SK-N-SH (cell line): ENCODE results near the gene ENTPD2. TPM values are rescaled to one million over a fixed set of nuclear protein-coding genes. Genes with fewer than 3 reads are reported as not detected.

Source experiments
- CTCF ChIA-PET: fragments of 300-600, 350-600 bp; formaldehyde crosslinking; extraction: SDS; loops from one replicate; lab custom pipeline; 2021; lab: Yijun Ruan, JAX
- POLR2A ChIA-PET: fragments of 350-600 bp; sonication (Branson Sonifier 250); formaldehyde crosslinking; extraction: SDS; loops from one replicate; lab custom pipeline; 2020; ENCODE audit warnings: antibody characterized with exemption, inconsistent platforms; lab: Yijun Ruan, JAX
- DNase-seq: peaks from one replicate; pipeline ENCODE4 v3.0.0; 2012
- H2AFZ ChIP-seq: fragments of 200-600 bp; sonication (generic); 2 replicates; pipeline ENCODE4 v1.8.1; 2016; ENCODE audit warnings: antibody characterized with exemption, mild to moderate bottlenecking, low read depth
- H3F3A ChIP-seq: fragments of 200-600 bp; sonication (generic); replicated peaks from 2 replicates; pipeline ENCODE3; 2016; ENCODE audit warnings: antibody characterized with exemption, mild to moderate bottlenecking; ENCODE audit not compliant: insufficient read depth
- H3K27ac ChIP-seq, 2 experiments: fragments of 200-500 bp in 1 of 2; fragments of 200-600 bp in 1 of 2; sonication (Bioruptor generic) in 1 of 2; sonication (generic), shearing (Covaris generic) in 1 of 2; 2 replicates each; pipeline versions ENCODE4 v1.5.1 to v1.6.1; 2014 to 2016; ENCODE audit warnings: low read depth in 2 of 2, inconsistent platforms in 1 of 2, low read length in 1 of 2, mild to moderate bottlenecking in 1 of 2, mixed read lengths in 1 of 2
- H3K27me3 ChIP-seq: fragments of 200-600 bp; sonication (generic), shearing (Covaris generic); 2 replicates; pipeline ENCODE4 v1.6.1; 2016; ENCODE audit warnings: mixed run types; ENCODE audit not compliant: insufficient read depth
- H3K36me3 ChIP-seq, 2 experiments: fragments of 200-500 bp in 1 of 2; fragments of 200-600 bp in 1 of 2; sonication (Bioruptor generic) in 1 of 2; sonication (generic) in 1 of 2; replicated peaks in 1 of 2; 2 replicates each; pipeline versions ENCODE3 to v1.5.1; 2014 to 2016; ENCODE audit warnings: low read length in 1 of 2, mild to moderate bottlenecking in 1 of 2; ENCODE audit not compliant: insufficient read depth in 2 of 2, control insufficient read depth in 1 of 2
- H3K4me1 ChIP-seq, 2 experiments: fragments of 200-500 bp in 1 of 2; fragments of 200-600 bp in 1 of 2; sonication (Bioruptor generic) in 1 of 2; sonication (generic), shearing (Covaris generic) in 1 of 2; 2 replicates each; pipeline versions ENCODE4 v1.5.1 to v1.6.1; 2014 to 2016; ENCODE audit warnings: low read depth in 1 of 2, low read length in 1 of 2, mixed run types in 1 of 2; ENCODE audit not compliant: insufficient read depth in 2 of 2, control insufficient read depth in 1 of 2
- H3K4me2 ChIP-seq: fragments of 200-600 bp; sonication (generic), shearing (Covaris generic); 2 replicates; pipeline ENCODE4 v1.6.1; 2017; ENCODE audit warnings: mixed run types
- H3K4me3 ChIP-seq, 2 experiments: fragments of 200-500 bp in 1 of 2; fragments of 200-600 bp in 1 of 2; sonication (Bioruptor generic) in 1 of 2; sonication (generic), shearing (Covaris generic) in 1 of 2; 2 replicates each; pipeline versions ENCODE4 v1.5.1 to v1.8.1; 2014 to 2016; ENCODE audit warnings: low read depth in 2 of 2, inconsistent platforms in 1 of 2, low read length in 1 of 2, mild to moderate bottlenecking in 1 of 2, mixed read lengths in 1 of 2, moderate library complexity in 1 of 2
- H3K79me2 ChIP-seq: fragments of 200-600 bp; sonication (generic); 2 replicates; pipeline ENCODE4 v1.8.1; 2017; ENCODE audit warnings: mild to moderate bottlenecking; ENCODE audit not compliant: insufficient read depth
- H3K9ac ChIP-seq: fragments of 200-600 bp; sonication (generic); 2 replicates; pipeline ENCODE4 v1.6.1; 2017; ENCODE audit warnings: mixed run types
- H3K9me2 ChIP-seq: fragments of 200-600 bp; sonication (generic); 2 replicates; pipeline ENCODE4 v1.6.1; 2017; ENCODE audit warnings: mixed run types
- H3K9me3 ChIP-seq: fragments of 200-600 bp; sonication (generic); 2 replicates; pipeline ENCODE4 v1.6.1; 2017; ENCODE audit warnings: mixed run types, mild to moderate bottlenecking, moderate library complexity
- H4K20me1 ChIP-seq: fragments of 200-600 bp; sonication (generic); 2 replicates; pipeline ENCODE4 v1.6.1; 2017; ENCODE audit warnings: mild to moderate bottlenecking, mixed run types; ENCODE audit not compliant: insufficient read depth
- CHD2 ChIP-seq: fragments of 150-350 bp; IDR thresholded peaks from 2 replicates; pipeline ENCODE4 v1.6.1; 2018; ENCODE audit warnings: low read length; ENCODE audit not compliant: partially characterized antibody
- EP300 ChIP-seq, 2 experiments: IDR thresholded peaks; 2 replicates each; pipeline versions ENCODE4 v1.4.0 to v1.6.1; 2012; ENCODE audit warnings: borderline replicate concordance in 1 of 2, low read depth in 1 of 2, low read length in 1 of 2
- EZH2phosphoT487 ChIP-seq: fragments of 200-600 bp; sonication (generic); IDR thresholded peaks from 2 replicates; pipeline ENCODE4 v1.6.1; 2017; ENCODE audit warnings: low read depth, mixed run types, mild to moderate bottlenecking, antibody characterized with exemption, moderate library complexity, borderline replicate concordance
- FOXM1 ChIP-seq: IDR thresholded peaks from 2 replicates; pipeline ENCODE4 v1.4.0; 2012; ENCODE audit warnings: low read depth, mild to moderate bottlenecking
- GABPA ChIP-seq: IDR thresholded peaks from 2 replicates; pipeline ENCODE4 v1.4.0; 2012; ENCODE audit warnings: low read depth, mild to moderate bottlenecking
- GATA2 ChIP-seq: sonication (generic); formaldehyde crosslinking; IDR thresholded peaks from 2 replicates; pipeline ENCODE4 v1.5.0; 2020; ENCODE audit warnings: mild to moderate bottlenecking, missing genetic modification reagents
- MXI1 ChIP-seq: IDR thresholded peaks from 2 replicates; pipeline ENCODE4 v1.6.1; 2012; ENCODE audit warnings: mild to moderate bottlenecking, low read depth, low read length, improper control_type of control experiment
- NFIC ChIP-seq: IDR thresholded peaks from 2 replicates; pipeline ENCODE4 v1.4.0; 2012; ENCODE audit warnings: borderline replicate concordance
- NRF1 ChIP-seq: IDR thresholded peaks from 2 replicates; pipeline ENCODE4 v1.6.1; 2012; ENCODE audit warnings: low read depth, mild to moderate bottlenecking, low read length
- RAD21 ChIP-seq: IDR thresholded peaks from 2 replicates; pipeline ENCODE4 v1.6.1; 2012; ENCODE audit warnings: mild to moderate bottlenecking, low read length
- RCOR1 ChIP-seq: fragments of 150-350 bp; IDR thresholded peaks from 2 replicates; pipeline ENCODE4 v1.6.1; 2017; ENCODE audit warnings: antibody characterized with exemption, low read length
- SMC3 ChIP-seq: IDR thresholded peaks from 2 replicates; pipeline ENCODE4 v1.6.1; 2012; ENCODE audit warnings: low read depth, low read length, improper control_type of control experiment
- TAF1 ChIP-seq: IDR thresholded peaks from 2 replicates; pipeline ENCODE4 v1.6.1; 2012; ENCODE audit warnings: low read depth, mild to moderate bottlenecking, low read length, moderate library complexity, borderline replicate concordance
- TEAD4 ChIP-seq: IDR thresholded peaks from 2 replicates; pipeline ENCODE4 v1.4.0; 2012; ENCODE audit warnings: mild to moderate bottlenecking, borderline replicate concordance; ENCODE audit not compliant: insufficient read depth
- YY1 ChIP-seq: IDR thresholded peaks from 2 replicates; pipeline ENCODE4 v1.4.0; 2012; ENCODE audit warnings: low read depth, mild to moderate bottlenecking
- WGBS: methylation state at CpG from one replicate; pipeline ENCODE4 v1.1.6; 2017; ENCODE audit warnings: low lambda C conversion rate; 5-methylcytosine and 5-hydroxymethylcytosine counted together
- polyA plus RNA-seq, 3 experiments: library from polyadenylated mRNA; depleted of rRNA; stranded (reverse); fragments of >200 nt; gene quantifications; 2 replicates each; pipeline ENCODE4 v1.2.3, GENCODE V29; 2012
- TF ChIP-seq, protein P1 (sequence below): fragments of 150-350 bp; IDR thresholded peaks from 2 replicates; pipeline ENCODE4 v1.6.1; 2017; ENCODE audit warnings: antibody characterized with exemption, low read length, low read depth, borderline replicate concordance
- TF ChIP-seq, protein P2 (sequence below): IDR thresholded peaks from 2 replicates; pipeline ENCODE4 v1.4.0; 2012; ENCODE audit warnings: low read depth, borderline replicate concordance
- TF ChIP-seq, protein P3 (sequence below): IDR thresholded peaks from 2 replicates; pipeline ENCODE4 v1.6.1; 2012; ENCODE audit warnings: mild to moderate bottlenecking, low read depth, low read length, moderate library complexity
- TF ChIP-seq, protein P4 (sequence below): fragments of 200-600 bp; sonication (generic); IDR thresholded peaks from 2 replicates; pipeline ENCODE4 v1.6.1; 2017; ENCODE audit warnings: antibody characterized with exemption, mild to moderate bottlenecking, moderate library complexity

Gene ENTPD2
- polyA plus RNA-seq, 1 of the 3 experiments (the other 2 are of a cell fraction): not detected

DNA sequence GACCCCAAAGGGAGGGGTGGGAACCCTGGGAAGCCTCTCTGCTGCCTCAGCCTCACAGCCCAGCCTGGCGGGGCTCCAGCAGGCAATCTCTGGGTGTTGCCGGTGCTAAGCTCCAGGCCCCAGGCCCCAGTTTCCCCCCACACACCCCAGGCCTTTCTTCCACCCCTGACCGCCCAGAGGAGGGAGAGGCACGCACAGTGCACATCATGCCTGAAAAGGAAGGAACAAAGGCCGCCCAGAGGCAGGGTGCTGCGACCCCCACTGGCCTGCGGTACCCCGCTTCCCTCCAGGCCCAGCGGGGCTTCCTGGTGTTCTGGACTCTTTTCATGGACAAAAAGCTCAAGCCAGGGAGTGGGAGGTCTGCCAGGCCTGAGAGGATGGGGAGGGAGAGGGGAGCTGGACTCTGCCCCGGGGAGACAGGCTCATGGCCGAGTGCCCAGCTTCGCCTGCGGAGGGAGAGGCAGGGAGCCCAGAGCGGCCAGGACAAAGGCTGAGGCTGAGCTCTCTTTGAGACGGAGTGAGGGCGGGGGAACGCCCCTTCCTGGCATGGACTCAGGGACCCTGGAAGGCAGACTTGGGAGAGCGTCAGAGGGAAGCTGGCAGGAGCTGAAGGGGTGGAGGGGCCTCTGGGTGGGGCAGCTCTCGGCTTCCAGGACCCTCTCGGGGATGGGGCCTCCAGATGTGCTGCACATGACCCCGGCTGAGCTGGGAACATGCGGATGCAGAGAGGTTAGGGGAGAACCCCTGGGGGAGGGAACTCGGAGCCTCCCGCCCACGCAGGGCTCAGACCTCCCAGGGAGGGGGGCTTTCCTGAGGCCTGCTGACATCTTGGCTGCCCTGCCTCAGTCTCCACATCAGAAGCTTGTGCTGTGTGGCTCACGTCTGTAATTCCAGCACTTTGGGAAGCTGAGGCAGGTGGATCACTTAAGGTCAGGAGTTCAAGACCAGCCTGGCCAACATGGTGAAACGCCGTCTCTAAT lies 1.8 kb upstream of the ENTPD2 start:
- Histone ChIP-seq H3K4me3 (no peak overlapping the region), H3K27me3 (no peaks in the 10 kb centered on the region), H3K4me2 (peak overlapping the region; percentile 71; the same call in 1 of the 2 replicates), H3K36me3 (no peaks in the 10 kb centered on the region), H3K4me1 (peaks cover 0 to 29% of the 10 kb centered on the region in 2 experiments; a peak in 2 of 4 replicates), H4K20me1 (no peaks in the 10 kb centered on the region), H3K9me3 (no peaks in the 10 kb centered on the region), H3F3A (no peaks in the 10 kb centered on the region), H3K79me2 (no peaks in the 10 kb centered on the region), H3K27ac (peak overlapping the region; percentile 32 to 96; a peak in 3 of 4 replicates), H2AFZ (no peak overlapping the region), H3K9ac (no peak overlapping the region), H3K9me2 (no peaks in the 10 kb centered on the region)
- ChIA-PET POLR2A (interaction anchor here (0.6 to 1.8 kb wide), 16 partner anchors 8 to 247 kb away, joined by 3 to 17 read pairs (median 6); partner anchors contain the start of genes CLIC3, DPP7, GRIN1 and NPDC1), CTCF (interaction anchor here (0.9 to 19.8 kb wide), 12 partner anchors 9 to 268 kb away, joined by 3 to 803 read pairs (median 7); partner anchors contain the start of genes NPDC1, RNF224, SAPCD2 and UAP1L1)
- WGBS: 32% methylated on average over 19 of the region's 28 CpGs
- DNase-seq: peak; percentile 94
- TF ChIP-seq NFIC (peak; percentile 59), RAD21 (peak; percentile 20; the same call in 1 of the 2 replicates), SMC3 (no peak), MXI1 (peak; percentile 76), CHD2 (peak; percentile 35), EZH2phosphoT487 (no peak), YY1 (no peak), TEAD4 (no peak), EP300 (IDR thresholded peaks at IDR 0.05; ENCODE audit: borderline replicate concordance in 1 of 2, low read depth in 1 of 2, low read length in 1 of 2) (peak in 1 of 2 experiments; percentile 66; a peak in 2 of 4 replicates), GABPA (no peak), NRF1 (no peak), TAF1 (0 out of 2 replicates have a peak, but pooled peaks have one; percentile 20), FOXM1 (no peak), RCOR1 (peak; percentile 10; the same call in 1 of the 2 replicates), GATA2 (CRISPR knock-in tag) (no peak)
- TF ChIP-seq, protein P1, sequence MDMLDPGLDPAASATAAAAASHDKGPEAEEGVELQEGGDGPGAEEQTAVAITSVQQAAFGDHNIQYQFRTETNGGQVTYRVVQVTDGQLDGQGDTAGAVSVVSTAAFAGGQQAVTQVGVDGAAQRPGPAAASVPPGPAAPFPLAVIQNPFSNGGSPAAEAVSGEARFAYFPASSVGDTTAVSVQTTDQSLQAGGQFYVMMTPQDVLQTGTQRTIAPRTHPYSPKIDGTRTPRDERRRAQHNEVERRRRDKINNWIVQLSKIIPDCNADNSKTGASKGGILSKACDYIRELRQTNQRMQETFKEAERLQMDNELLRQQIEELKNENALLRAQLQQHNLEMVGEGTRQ: no peak
- TF ChIP-seq, protein P2, sequence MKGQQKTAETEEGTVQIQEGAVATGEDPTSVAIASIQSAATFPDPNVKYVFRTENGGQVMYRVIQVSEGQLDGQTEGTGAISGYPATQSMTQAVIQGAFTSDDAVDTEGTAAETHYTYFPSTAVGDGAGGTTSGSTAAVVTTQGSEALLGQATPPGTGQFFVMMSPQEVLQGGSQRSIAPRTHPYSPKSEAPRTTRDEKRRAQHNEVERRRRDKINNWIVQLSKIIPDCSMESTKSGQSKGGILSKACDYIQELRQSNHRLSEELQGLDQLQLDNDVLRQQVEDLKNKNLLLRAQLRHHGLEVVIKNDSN: no peak
- TF ChIP-seq, protein P3, sequence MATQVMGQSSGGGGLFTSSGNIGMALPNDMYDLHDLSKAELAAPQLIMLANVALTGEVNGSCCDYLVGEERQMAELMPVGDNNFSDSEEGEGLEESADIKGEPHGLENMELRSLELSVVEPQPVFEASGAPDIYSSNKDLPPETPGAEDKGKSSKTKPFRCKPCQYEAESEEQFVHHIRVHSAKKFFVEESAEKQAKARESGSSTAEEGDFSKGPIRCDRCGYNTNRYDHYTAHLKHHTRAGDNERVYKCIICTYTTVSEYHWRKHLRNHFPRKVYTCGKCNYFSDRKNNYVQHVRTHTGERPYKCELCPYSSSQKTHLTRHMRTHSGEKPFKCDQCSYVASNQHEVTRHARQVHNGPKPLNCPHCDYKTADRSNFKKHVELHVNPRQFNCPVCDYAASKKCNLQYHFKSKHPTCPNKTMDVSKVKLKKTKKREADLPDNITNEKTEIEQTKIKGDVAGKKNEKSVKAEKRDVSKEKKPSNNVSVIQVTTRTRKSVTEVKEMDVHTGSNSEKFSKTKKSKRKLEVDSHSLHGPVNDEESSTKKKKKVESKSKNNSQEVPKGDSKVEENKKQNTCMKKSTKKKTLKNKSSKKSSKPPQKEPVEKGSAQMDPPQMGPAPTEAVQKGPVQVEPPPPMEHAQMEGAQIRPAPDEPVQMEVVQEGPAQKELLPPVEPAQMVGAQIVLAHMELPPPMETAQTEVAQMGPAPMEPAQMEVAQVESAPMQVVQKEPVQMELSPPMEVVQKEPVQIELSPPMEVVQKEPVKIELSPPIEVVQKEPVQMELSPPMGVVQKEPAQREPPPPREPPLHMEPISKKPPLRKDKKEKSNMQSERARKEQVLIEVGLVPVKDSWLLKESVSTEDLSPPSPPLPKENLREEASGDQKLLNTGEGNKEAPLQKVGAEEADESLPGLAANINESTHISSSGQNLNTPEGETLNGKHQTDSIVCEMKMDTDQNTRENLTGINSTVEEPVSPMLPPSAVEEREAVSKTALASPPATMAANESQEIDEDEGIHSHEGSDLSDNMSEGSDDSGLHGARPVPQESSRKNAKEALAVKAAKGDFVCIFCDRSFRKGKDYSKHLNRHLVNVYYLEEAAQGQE: no peak
- TF ChIP-seq, protein P4, sequence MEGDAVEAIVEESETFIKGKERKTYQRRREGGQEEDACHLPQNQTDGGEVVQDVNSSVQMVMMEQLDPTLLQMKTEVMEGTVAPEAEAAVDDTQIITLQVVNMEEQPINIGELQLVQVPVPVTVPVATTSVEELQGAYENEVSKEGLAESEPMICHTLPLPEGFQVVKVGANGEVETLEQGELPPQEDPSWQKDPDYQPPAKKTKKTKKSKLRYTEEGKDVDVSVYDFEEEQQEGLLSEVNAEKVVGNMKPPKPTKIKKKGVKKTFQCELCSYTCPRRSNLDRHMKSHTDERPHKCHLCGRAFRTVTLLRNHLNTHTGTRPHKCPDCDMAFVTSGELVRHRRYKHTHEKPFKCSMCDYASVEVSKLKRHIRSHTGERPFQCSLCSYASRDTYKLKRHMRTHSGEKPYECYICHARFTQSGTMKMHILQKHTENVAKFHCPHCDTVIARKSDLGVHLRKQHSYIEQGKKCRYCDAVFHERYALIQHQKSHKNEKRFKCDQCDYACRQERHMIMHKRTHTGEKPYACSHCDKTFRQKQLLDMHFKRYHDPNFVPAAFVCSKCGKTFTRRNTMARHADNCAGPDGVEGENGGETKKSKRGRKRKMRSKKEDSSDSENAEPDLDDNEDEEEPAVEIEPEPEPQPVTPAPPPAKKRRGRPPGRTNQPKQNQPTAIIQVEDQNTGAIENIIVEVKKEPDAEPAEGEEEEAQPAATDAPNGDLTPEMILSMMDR: no peak
